ENCODE results near the gene NR2F2. TPM values are rescaled to one million over a fixed set of nuclear protein-coding genes. Genes with fewer than 3 reads are reported as not detected.

Gene NR2F2
- polyA plus RNA-seq, 1 donor from 2014 or later = 0.07 TPM

DNA sequence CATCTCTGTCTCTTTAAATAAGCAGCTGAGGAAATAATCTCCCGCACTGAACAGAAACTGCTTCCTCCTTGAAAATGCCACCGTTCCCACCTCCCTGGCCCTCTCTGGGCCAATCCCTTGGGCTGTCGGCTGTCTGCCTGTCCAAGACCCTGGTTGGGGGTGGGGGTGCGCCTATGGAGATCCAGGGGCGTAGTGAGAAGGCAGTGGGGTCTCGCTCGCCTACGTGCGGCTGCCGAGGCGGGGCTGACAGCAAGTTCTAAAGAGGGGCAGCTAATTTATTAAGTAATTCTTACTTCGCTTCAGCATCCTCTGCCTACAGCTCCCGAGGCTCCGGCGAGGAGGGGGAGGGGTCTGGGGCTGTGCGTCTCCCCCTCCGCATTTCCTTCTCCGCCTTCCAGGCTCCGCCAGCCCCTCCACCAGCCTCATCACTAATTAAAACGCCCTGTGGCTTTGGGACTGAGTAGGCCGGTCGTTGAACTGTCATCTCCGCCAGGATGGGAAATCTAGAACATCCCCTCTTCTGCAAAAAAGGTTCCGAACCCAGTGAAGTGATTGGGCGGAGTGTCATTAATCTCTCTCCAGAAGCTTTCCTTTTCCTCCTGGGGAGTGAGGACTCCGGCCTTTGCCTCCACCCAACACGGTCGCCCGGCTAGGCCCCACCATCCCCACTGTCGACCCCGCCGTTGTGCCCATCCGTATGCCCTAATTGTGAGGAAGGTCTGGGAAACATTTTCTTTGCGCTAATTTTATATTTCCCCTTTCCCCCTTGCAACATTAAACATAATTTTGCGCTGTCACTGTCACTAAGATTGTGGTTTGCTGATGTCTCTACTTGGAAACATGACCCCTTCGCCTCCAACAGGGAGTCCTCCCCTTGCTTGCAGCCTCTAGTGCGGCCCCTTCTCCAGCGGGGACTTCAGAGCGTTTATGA is 16.9 kb downstream of the NR2F2 start:
- Histone ChIP-seq H3K36me3 (ENCODE audit: insufficient read depth, low read length) (no peaks in the 10 kb centered on the region), H3F3A (ENCODE audit: insufficient read depth, low read length, poor library complexity, severe bottlenecking) (no peaks in the 10 kb centered on the region), H4K20me1 (ENCODE audit: insufficient read depth) (no peaks in the 10 kb centered on the region), H3K4me2 (ENCODE audit: low read length) (no peak overlapping the region), H3K4me3 (ENCODE audit: low read length) (no peak overlapping the region), H3K9ac (ENCODE audit: low read length) (no peak overlapping the region), H3K9me3 (ENCODE audit: low read length) (no peaks in the 10 kb centered on the region), H2AFZ (ENCODE audit: low read depth, low read length) (no peak overlapping the region), H3K27me3 (ENCODE audit: insufficient read depth, low read depth, low read length) (peaks cover 100% of the 10 kb centered on the region), H3K79me2 (replicated peaks; ENCODE audit: insufficient read depth, low read length) (no peaks in the 10 kb centered on the region), H3K9me2 (ENCODE audit: insufficient read depth, low read length) (no peaks in the 10 kb centered on the region), H3K27ac (ENCODE audit: low read length) (no peak overlapping the region)
- TF ChIP-seq EP300 (conservative IDR thresholded peaks at IDR 0.05; ENCODE audit: poor library complexity, severe bottlenecking) (no peak), MXI1 (conservative IDR thresholded peaks at IDR 0.05; ENCODE audit: poor library complexity, severe bottlenecking) (no peak), SMC3 (conservative IDR thresholded peaks at IDR 0.05; ENCODE audit: poor library complexity) (no peak), EZH2 (IDR thresholded peaks at IDR 0.05; ENCODE audit: borderline replicate concordance, insufficient read depth, low read length, poor library complexity, severe bottlenecking) (no peak)

GRCh38 chr15:96348112-96349027 is 17.9 kb downstream of the NR2F2 start:
- H3K4me3 ChIP-seq (ENCODE audit: low read length) = no peak overlapping the region
- TF ChIP-seq POLR2AphosphoS5 (IDR thresholded peaks at IDR 0.05) (peak; percentile 21), EP300 (conservative IDR thresholded peaks at IDR 0.05; ENCODE audit: poor library complexity, severe bottlenecking) (no peak)
- H2AFZ ChIP-seq (ENCODE audit: low read depth, low read length) = no peak overlapping the region
- no peaks in the 10 kb centered on the region for H3K36me3 ChIP-seq (ENCODE audit: insufficient read depth, low read length)
- no peaks in the 10 kb centered on the region for H3K9me3 ChIP-seq (ENCODE audit: low read length)
- no peaks in the 10 kb centered on the region for H3F3A ChIP-seq (ENCODE audit: insufficient read depth, low read length, poor library complexity, severe bottlenecking)
- peaks cover 100% of the 10 kb centered on the region for H3K27me3 ChIP-seq (ENCODE audit: insufficient read depth, low read depth, low read length)
- no peak overlapping the region for H3K9ac ChIP-seq (ENCODE audit: low read length)
- no peak overlapping the region for H3K4me2 ChIP-seq (ENCODE audit: low read length)
- no peaks in the 10 kb centered on the region for H3K79me2 ChIP-seq (replicated peaks; ENCODE audit: insufficient read depth, low read length)
- H3K9me2 ChIP-seq (ENCODE audit: insufficient read depth, low read length) = no peaks in the 10 kb centered on the region
- H4K20me1 ChIP-seq (ENCODE audit: insufficient read depth) = no peaks in the 10 kb centered on the region
- no peak overlapping the region for H3K27ac ChIP-seq (ENCODE audit: low read length)

- no peaks in the 10 kb centered on the region for H3F3A ChIP-seq (ENCODE audit: insufficient read depth, low read length, poor library complexity, severe bottlenecking)
- no peak overlapping the region for H3K4me3 ChIP-seq (ENCODE audit: low read length)
- no peaks in the 10 kb centered on the region for H3K79me2 ChIP-seq (replicated peaks; ENCODE audit: insufficient read depth, low read length)
- no peak overlapping the region for H3K27ac ChIP-seq (ENCODE audit: low read length)
- no peak overlapping the region for H3K9ac ChIP-seq (ENCODE audit: low read length)
- H3K9me2 ChIP-seq (ENCODE audit: insufficient read depth, low read length) = no peaks in the 10 kb centered on the region
- no peak for TF ChIP-seq POLR2AphosphoS5 (IDR thresholded peaks at IDR 0.05)
- TF ChIP-seq EP300 (conservative IDR thresholded peaks at IDR 0.05; ENCODE audit: poor library complexity, severe bottlenecking) = no peak
- no peak for TF ChIP-seq CTCF (IDR thresholded peaks at IDR 0.05; ENCODE audit: poor library complexity, severe bottlenecking)
- TF ChIP-seq TAF1 (IDR thresholded peaks at IDR 0.05; ENCODE audit: low read depth) = no peak
- TF ChIP-seq MXI1 (conservative IDR thresholded peaks at IDR 0.05; ENCODE audit: poor library complexity, severe bottlenecking) = no peak
- no peak for TF ChIP-seq SMC3 (conservative IDR thresholded peaks at IDR 0.05; ENCODE audit: poor library complexity)
- TF ChIP-seq REST (IDR thresholded peaks at IDR 0.05; ENCODE audit: borderline replicate concordance) = no peak
- no peak for TF ChIP-seq RAD21 (conservative IDR thresholded peaks at IDR 0.05)
- TF ChIP-seq EZH2 (IDR thresholded peaks at IDR 0.05; ENCODE audit: borderline replicate concordance, insufficient read depth, low read length, poor library complexity, severe bottlenecking) = no peak
- no peak overlapping the region for H3K4me2 ChIP-seq (ENCODE audit: low read length)
- H3K9me3 ChIP-seq (ENCODE audit: low read length) = no peaks in the 10 kb centered on the region
- H3K36me3 ChIP-seq (ENCODE audit: insufficient read depth, low read length) = no peaks in the 10 kb centered on the region
- H2AFZ ChIP-seq (ENCODE audit: low read depth, low read length) = no peak overlapping the region
- H3K27me3 ChIP-seq (ENCODE audit: insufficient read depth, low read depth, low read length) = peaks cover 100% of the 10 kb centered on the region
- H4K20me1 ChIP-seq (ENCODE audit: insufficient read depth) = no peaks in the 10 kb centered on the region
These were observed 18.7 kb downstream of the NR2F2 start for GRCh38 chr15:96349034-96349856.

Data from neural cell (in vitro differentiated cells).